Activated T-helper 1 cell treated with Interleukin-2 at 50 U/mL for 16 hours (primary cell): ENCODE data around the gene CADM3.
A peak's percentile ranks its signal among the peaks of the same experiment; 100 is the strongest.

Source experiments
- DNase-seq: peaks from one replicate; pipeline ENCODE4 v3.0.0-alpha.2; 2020; ENCODE audit warnings: low read depth

Gene CADM3

DNA sequence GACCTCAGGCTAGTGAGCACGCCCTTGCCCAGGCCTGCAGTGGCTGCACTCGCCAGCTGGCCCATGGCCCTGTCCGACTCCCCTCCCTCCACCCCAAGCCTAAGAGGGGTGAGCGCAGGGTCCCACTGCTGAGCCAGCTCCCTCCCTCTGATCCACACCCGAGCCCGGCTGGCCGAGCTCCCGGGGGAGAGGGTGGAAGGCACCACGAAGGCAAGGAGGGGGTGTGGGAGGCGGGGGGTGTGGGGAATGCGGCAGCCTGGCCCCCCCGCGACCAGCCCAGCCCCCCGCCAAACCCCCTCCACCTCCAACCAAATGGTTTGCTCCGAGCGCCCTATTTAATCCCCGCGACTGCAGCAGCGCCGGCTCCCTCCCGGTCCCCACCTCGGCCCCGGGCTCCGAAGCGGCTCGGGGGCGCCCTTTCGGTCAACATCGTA lies at the start of gene CADM3:
Gene CADM3 (plus strand): TSS at position 362 of the 434 bp plus-strand sequence. CDS start 151 bp downstream, outside the sequence.
- DNase-seq: no peak

- no peak for DNase-seq
These were observed 49.3 kb upstream of the CADM3 start for GRCh38 chr1:159122005-159122621.

- DNase-seq: no peak
These were observed 47.8 kb upstream of the CADM3 start for GRCh38 chr1:159123587-159123986.

GRCh38 chr1:159132271-159132881 lies 39.0 kb upstream of the CADM3 start:
- DNase-seq: peak; percentile 38

DNA sequence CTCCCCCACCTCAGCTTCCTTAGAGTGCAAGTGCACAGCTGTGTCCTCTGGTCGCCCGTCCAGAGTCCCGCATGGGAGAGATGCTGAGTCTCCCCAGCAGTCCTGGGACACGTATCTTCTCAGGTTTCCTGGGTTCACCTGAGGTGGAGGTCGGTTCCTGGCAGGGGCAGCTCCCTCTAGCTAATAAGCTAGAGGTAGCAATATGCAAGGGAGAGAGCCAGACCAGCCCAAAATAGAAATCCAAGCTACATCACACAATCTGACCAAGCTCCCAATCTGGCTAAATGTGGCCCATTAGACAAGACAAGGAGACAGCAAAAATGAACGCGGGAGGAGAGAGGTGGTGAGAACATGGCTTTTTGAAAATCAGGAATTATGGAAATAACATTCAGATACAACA lies 30.9 kb upstream of the CADM3 start:
- no peak for DNase-seq

DNA sequence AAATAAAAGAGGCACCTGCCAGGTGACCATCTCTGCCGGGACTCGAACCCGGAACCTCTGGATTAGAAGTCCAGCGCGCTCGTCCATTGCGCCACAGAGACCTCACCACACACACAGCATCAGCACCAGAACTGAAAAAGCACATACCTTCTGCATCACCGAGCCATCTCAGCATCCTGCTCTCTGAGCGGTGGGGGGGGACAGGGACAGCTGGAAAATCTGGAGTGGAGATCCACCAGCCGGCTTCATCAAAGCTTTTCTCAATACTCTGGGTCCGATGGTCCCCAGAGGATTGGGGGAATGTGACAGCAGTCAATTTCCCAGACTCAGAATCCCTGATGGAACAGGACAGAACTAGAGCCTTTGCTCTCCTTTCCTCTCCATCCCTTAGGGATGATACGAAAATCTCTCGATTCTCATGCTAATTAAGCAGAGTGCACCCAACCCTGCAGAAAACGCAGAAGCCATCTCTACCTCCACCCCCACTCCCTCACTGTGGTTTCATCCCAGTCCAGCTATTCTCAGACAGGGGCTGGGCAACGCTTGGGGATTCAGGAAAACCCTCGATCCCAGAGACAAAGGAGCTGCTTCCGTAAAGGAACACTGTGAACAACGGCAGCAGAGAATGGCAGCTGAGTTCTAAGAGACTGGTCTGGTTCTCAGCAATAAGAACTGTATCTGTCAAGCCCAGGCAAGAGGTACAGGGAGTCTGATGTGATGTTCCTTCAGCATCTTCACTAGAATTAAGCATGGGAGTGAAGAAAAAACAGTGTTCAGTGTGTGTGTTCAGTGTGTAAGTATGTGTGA lies 29.6 kb upstream of the CADM3 start:
- no peak for DNase-seq

DNA sequence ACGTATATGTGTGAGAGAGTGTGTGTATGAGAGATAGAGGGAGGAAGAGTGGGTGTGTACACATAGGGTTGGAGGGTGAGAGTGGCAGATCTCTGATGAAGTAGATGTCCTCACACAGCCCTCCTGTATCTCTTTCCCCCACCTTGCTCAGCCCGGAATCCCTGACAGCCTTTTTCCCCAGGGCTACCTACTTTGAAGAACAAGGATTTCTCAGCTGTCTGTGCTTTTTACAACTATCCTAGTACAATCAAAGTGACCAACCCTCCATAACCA lies 29.1 kb upstream of the CADM3 start:
- no peak for DNase-seq

- DNase-seq: no peak
These were observed 28.5 kb upstream of the CADM3 start for GRCh38 chr1:159142726-159143510.

GRCh38 chr1:159144571-159144970 lies 26.8 kb upstream of the CADM3 start:
- DNase-seq: no peak

DNA sequence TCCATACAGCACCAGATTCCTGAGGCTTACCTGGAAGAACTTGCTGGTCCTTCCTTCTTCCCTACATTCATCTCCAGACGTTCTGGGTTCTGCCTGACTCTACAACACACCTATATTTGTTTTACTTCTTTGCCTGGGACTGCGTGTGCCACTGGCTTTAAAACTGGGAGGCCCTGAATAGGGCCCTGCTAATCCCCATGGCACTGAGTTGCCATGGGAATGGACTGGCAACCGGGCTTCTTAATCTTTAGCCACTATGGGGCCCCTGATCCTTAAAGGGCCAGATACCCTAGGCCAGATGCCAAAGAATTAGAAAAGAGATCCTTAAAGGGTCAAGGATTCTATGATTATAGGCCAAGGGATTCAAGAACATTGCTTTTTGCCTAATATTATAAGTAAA lies 24.4 kb upstream of the CADM3 start:
- no peak for DNase-seq

DNA sequence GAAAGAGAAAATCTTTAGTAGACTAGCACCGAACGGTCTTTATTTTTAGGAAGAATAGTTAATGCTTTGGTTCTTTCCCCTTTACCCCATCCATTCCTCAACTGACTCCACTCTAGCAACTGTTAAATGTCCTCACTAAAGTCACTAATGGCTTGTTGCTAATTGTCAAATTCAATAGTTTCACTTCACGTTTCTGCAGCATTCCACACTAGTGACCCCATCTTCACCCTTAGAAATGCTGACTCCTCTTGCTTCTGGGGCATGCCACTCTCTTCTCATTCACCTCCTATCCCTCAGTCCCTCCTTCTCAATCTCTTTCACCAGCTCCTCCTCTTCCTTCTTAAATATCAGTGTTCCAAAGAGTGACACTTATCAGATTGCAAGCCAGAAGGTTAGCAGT lies 19.4 kb upstream of the CADM3 start:
- DNase-seq: no peak

GRCh38 chr1:159161001-159161718 lies 10.3 kb upstream of the CADM3 start:
- DNase-seq: peak; percentile 32

GRCh38 chr1:159161719-159162026 lies 9.7 kb upstream of the CADM3 start:
- no peak for DNase-seq

- DNase-seq: no peak
These were observed 8.7 kb upstream of the CADM3 start for GRCh38 chr1:159162516-159163265.

DNA sequence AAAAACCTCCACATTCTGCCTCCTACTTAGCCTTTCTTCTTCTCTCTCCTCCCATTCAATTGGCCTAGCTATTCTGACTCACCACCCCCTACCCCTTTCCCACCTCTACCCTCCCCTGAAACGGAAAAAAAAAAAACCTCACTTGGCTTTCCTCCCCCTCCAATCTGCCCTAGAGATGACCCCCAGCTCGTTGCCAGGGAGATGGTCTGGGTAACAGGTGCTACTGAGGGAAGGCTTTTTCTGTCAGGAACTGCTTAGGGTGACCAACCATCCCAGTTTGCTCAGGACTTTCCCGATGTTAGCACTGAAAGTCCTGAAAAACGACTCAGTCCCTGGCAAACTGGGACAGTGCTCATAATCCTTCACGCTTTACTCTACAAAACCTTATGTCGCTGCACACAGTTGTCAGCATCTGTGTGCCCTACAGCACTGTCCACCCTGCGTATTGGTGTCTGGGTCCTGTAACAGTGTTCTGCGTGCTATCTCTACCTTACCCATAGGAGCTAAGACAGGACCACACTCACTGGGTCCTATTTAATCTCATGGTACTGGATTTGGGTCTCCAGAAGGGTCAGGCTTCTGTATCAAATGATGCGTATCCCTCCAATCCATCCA lies 7.7 kb upstream of the CADM3 start:
- no peak for DNase-seq

DNA sequence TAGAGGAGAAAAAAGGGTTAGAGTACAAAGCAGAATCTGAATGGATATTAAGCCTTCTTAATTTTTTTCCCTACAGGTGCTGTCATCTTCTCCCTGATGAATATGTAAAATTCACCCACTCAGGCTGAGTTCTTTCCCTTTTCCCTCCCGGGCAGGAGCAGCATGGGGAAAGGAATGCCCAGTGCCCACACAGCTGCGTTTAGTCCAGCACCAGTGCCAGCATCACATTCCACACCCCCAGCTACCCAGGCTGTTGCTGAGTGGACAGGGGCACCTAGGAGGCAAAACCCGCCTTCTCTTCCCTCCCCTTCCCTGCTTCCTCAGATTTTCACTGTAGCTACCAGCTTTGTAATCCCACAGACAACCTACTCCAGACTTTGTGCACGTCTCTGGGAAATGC lies 3.4 kb upstream of the CADM3 start:
- no peak for DNase-seq

- no peak for DNase-seq
These were observed 776 bp upstream of the CADM3 start for GRCh38 chr1:159170639-159171038.

DNA sequence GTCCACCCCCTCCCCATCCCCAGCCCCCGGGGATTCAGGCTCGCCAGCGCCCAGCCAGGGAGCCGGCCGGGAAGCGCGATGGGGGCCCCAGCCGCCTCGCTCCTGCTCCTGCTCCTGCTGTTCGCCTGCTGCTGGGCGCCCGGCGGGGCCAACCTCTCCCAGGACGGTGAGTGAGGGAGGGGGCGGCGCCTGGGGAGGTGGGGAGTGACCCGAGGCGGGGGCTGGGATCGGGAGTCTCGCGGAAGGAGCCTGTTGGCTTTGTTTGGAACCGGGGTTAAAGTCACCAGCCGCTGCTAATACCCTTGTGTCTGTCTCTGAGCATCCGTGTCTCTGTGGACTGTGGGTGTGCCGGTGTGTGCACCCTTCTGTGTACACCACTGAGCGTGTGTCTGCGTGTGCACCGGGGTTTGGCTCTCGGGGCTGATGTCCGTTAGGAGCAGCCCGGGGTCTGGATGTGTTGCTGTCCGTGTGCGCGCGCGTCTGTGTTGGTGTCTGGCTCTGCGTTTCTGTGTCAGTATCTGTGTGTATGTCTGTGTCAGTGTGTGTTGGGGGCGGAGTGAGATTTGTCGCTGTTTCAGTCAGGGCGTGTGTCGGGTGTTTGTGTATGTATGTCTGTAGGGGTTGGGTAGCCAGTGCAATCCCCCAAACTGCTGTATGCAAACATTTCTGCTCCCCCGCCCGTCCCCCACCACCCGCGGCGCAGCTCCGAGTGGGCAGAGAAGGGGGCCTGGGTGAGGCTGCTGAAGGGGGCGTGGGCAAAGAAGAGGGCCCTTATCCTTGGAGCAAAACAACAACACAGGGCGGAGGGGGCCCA lies 480 bp downstream of the CADM3 start:
- DNase-seq: no peak

- no peak for DNase-seq
These were observed 1.3 kb downstream of the CADM3 start for GRCh38 chr1:159172614-159173291.

DNA sequence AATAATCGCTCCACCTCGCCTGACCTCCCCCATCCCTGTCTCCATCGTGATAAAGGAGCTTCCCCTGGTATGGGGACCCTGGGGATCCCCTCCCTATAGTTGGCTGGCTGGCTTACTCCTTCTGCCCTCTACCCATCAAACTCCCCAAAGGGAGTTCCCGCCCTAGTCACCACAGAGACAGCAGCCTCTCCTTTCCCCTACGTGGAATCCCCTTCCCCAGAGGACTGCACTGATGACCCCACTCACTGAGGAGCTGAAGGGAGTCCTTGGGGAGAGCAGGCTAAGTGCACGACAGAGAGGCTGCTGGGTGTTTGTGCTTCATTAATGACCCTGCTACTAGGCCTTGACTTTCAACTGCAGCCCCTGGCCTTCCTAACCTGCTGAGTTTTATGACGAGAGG lies 1.9 kb downstream of the CADM3 start:
- DNase-seq: no peak
